ENCODE results near the gene MICALL1. TPM values are rescaled to one million over a fixed set of nuclear protein-coding genes. Genes with fewer than 3 reads are reported as not detected.

Gene MICALL1
- total RNA-seq, 1 donor from 2014 or later = 55.1 TPM

- no peak for DNase-seq (ENCODE audit: low spot score)
Observed at GRCh38 chr22:37982151-37982785, 76.2 kb downstream of the MICALL1 start.

GRCh38 chr22:37982938-37983859, 77.1 kb downstream of the MICALL1 start:
- no peak for DNase-seq (ENCODE audit: low spot score)

- DNase-seq (ENCODE audit: low spot score) = no peak
Observed at GRCh38 chr22:37983860-37984791, 78.0 kb downstream of the MICALL1 start, which contains the start of gene SOX10. SOX10 (minus strand) TSS chr22:37984555; CDS start chr22:37983784, 771 bp downstream.

GRCh38 chr22:37985050-37985585, 79.0 kb downstream of the MICALL1 start:
- DNase-seq (ENCODE audit: low spot score) = no peak

GRCh38 chr22:37985751-37986281, 79.7 kb downstream of the MICALL1 start:
- DNase-seq (ENCODE audit: low spot score) = no peak

GRCh38 chr22:37986371-37986770, 80.3 kb downstream of the MICALL1 start:
- no peak for DNase-seq (ENCODE audit: low spot score)

- DNase-seq (ENCODE audit: low spot score) = no peak
Observed at GRCh38 chr22:37989146-37990045, 83.3 kb downstream of the MICALL1 start.

- no peak for DNase-seq (ENCODE audit: low spot score)
Observed at GRCh38 chr22:37990301-37990700, 84.2 kb downstream of the MICALL1 start.

- no peak for DNase-seq (ENCODE audit: low spot score)
Observed at GRCh38 chr22:37990862-37991261, 84.8 kb downstream of the MICALL1 start.

GRCh38 chr22:37991731-37992442, 85.8 kb downstream of the MICALL1 start:
- no peak for DNase-seq (ENCODE audit: low spot score)

Other genes starting within 250 kb of the MICALL1 start
- gene PDXP, start 247.6 kb upstream of the MICALL1 start, total RNA-seq = 12.1 TPM
- 587 TPM for gene LGALS1, start 230.7 kb upstream of the MICALL1 start, total RNA-seq
- 27.1 TPM for gene NOL12, start 220.0 kb upstream of the MICALL1 start, total RNA-seq
- gene TRIOBP, start 209.2 kb upstream of the MICALL1 start, total RNA-seq = 119 TPM
- 22.3 TPM for gene GCAT, start 98.4 kb upstream of the MICALL1 start, total RNA-seq
- gene GALR3, start 82.9 kb upstream of the MICALL1 start, total RNA-seq = 0.29 TPM
- 34.2 TPM for gene ANKRD54, start 62.0 kb upstream of the MICALL1 start, total RNA-seq
- 383 TPM for gene EIF3L, start 56.9 kb upstream of the MICALL1 start, total RNA-seq
- gene C22orf23, start 47.3 kb downstream of the MICALL1 start, total RNA-seq = not detected
- gene POLR2F, start 47.4 kb downstream of the MICALL1 start, total RNA-seq = 80.7 TPM
- 5.1 TPM for gene SOX10, start 78.3 kb downstream of the MICALL1 start, total RNA-seq
- 49.0 TPM for gene PICK1, start 151.1 kb downstream of the MICALL1 start, total RNA-seq
- 0.35 TPM for gene SLC16A8, start 177.9 kb downstream of the MICALL1 start, total RNA-seq
- 216 TPM for gene BAIAP2L2, start 204.4 kb downstream of the MICALL1 start, total RNA-seq

Measured in mucosa of gallbladder (tissue), 1 donor.